Measurements from ENCODE around the gene HRNR. TPM values are rescaled to one million over a fixed set of nuclear protein-coding genes. Genes with fewer than 3 reads are reported as not detected.
"Not testable (repeated sequence)": the region's sequence is repeated elsewhere in the genome, so short reads cannot be mapped to it uniquely, and the experiment has no call there.

Gene HRNR
- total RNA-seq, 1 experiment from 2014 or later, result 0.03 TPM

DNA sequence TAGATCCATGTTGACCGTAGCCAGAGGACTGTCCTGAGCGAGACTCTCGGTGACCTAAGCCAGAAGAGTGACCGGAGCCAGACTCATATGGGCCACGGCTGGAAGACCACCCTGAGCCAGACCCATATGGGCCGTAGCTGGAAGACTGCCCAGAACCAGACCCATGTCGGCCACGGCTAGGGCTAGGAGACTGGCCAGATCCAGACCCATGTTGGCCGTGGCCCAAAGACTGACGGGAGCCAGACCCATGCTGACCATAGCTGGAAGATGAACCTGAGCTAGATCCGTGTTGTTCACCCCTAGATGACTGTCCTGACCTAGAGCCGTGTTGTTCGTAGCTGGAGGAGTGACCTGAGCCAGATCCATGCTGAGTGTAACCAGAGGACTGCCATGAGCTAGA lies 8.4 kb downstream of the HRNR start:
- H3K9me3 ChIP-seq (replicated peaks); H3K36me3 ChIP-seq; DNase-seq (ENCODE audit: low read depth in 1 of 2, low spot score in 2 of 2); H3K4me1 ChIP-seq (replicated peaks); H3K27me3 ChIP-seq (replicated peaks); H3K27ac ChIP-seq; H3K4me3 ChIP-seq: not testable (repeated sequence)

GRCh38 chr1:152214911-152215310 lies 9.1 kb downstream of the HRNR start:
- H3K4me3 ChIP-seq; H3K4me1 ChIP-seq (replicated peaks); H3K27me3 ChIP-seq (replicated peaks); H3K27ac ChIP-seq; DNase-seq (ENCODE audit: low read depth in 1 of 2, low spot score in 2 of 2); H3K9me3 ChIP-seq (replicated peaks); H3K36me3 ChIP-seq: not testable (repeated sequence)

- no peaks in the 10 kb centered on the region for H3K36me3 ChIP-seq
- H3K27ac ChIP-seq, result no peak overlapping the region
- H3K27me3 ChIP-seq (replicated peaks), result no peaks in the 10 kb centered on the region
- H3K4me3 ChIP-seq, result no peak overlapping the region
- DNase-seq (ENCODE audit: low read depth in 1 of 2, low spot score in 2 of 2), result no peak
- H3K9me3 ChIP-seq (replicated peaks), result no peaks in the 10 kb centered on the region
- no peaks in the 10 kb centered on the region for H3K4me1 ChIP-seq (replicated peaks)
These were observed 25.0 kb downstream of the HRNR start for GRCh38 chr1:152198982-152199381.

DNA sequence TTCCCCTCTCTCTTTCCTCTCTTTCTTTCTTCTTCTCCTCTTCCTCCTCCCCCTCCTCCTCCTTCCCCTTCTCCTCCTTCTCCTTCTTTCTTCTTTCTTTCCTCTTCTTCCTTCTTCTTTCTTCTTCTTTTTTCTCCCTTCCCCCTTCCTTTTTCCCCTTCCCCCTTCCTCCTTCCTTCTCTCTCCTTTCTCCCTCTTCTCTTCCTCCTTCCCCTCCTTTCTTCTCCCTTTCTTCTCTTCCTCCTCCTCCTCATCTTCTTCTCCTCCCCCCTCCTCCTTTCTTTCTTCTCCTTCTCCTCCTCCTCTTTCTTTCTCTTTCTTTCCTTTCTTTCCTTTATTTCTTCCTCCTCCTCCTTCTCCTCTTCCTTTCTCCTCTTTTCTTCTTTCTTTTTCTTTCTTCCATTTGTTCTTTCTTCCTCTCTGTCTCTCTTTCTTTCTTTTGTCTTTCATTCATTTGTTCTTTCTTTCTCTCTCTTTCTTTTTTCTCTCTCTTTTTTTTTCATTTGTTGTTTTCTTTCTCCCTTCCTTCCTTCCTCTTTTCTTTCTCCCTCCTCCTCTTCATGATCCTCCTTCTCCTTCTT lies 26.5 kb downstream of the HRNR start:
- Histone ChIP-seq H3K27ac (no peak overlapping the region), H3K4me3 (no peak overlapping the region), H3K9me3 (replicated peaks) (no peaks in the 10 kb centered on the region), H3K36me3 (no peaks in the 10 kb centered on the region), H3K4me1 (replicated peaks) (no peaks in the 10 kb centered on the region), H3K27me3 (replicated peaks) (no peaks in the 10 kb centered on the region)
- DNase-seq (ENCODE audit: low read depth in 1 of 2, low spot score in 2 of 2), result no peak

GRCh38 chr1:152191711-152192110 lies 32.3 kb downstream of the HRNR start:
- H3K4me1 ChIP-seq (replicated peaks), result peaks cover 12% of the 10 kb centered on the region
- H3K36me3 ChIP-seq, result no peaks in the 10 kb centered on the region
- DNase-seq (ENCODE audit: low read depth in 1 of 2, low spot score in 2 of 2), result no peak
- no peak overlapping the region for H3K27ac ChIP-seq
- H3K4me3 ChIP-seq, result no peak overlapping the region
- H3K9me3 ChIP-seq (replicated peaks), result no peaks in the 10 kb centered on the region
- no peaks in the 10 kb centered on the region for H3K27me3 ChIP-seq (replicated peaks)

- Histone ChIP-seq H3K27me3 (replicated peaks) (no peaks in the 10 kb centered on the region), H3K4me1 (replicated peaks) (peaks cover 12% of the 10 kb centered on the region), H3K27ac (no peak overlapping the region), H3K9me3 (replicated peaks) (no peaks in the 10 kb centered on the region), H3K36me3 (no peaks in the 10 kb centered on the region), H3K4me3 (no peak overlapping the region)
- no peak for DNase-seq (ENCODE audit: low read depth in 1 of 2, low spot score in 2 of 2)
These were observed 32.7 kb downstream of the HRNR start for GRCh38 chr1:152191260-152191659.

GRCh38 chr1:152190589-152190988 lies 33.4 kb downstream of the HRNR start:
- H3K9me3 ChIP-seq (replicated peaks), result no peaks in the 10 kb centered on the region
- no peak overlapping the region for H3K4me3 ChIP-seq

DNA sequence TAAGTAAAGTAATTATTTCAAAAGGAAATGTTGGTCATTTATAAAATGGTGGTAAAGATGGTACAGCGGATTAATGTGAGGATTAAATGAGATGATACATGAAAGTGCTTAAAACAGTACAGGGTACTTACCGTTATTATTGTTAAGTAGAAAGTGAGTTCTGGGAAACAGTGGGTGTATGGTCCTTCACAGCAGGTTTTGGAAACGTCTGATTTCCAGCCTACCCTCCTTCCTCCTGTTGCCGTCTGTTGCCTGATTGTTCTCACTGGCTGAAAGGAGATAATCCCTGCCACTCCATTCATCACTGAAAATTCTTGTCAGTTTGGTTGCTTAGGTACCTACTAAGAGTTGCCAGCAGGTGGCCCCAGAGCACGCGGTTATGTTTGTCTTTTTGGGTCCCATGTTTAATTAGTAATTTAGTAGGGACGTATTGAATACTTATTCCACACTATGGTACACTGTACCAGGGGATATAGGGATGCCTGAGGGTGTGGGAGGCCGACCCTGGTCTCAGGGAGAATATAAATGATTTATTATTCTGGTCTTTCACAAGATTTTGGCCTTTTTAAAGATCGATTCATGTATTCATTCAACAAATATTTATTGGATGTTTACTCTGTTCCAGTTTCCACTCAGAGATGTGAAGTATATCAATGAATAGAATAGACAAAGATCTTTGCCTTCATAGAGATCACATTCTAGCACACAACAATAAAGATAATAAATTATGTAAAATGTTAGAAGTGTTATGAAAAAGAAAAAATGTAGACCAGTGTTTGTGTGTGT lies 34.1 kb downstream of the HRNR start:
- Histone ChIP-seq H3K27ac (peak overlapping the region; percentile 46; the same call in 1 of the 2 replicates), H3K4me3 (peak overlapping the region; percentile 53), H3K36me3 (no peaks in the 10 kb centered on the region), H3K27me3 (replicated peaks) (no peaks in the 10 kb centered on the region), H3K9me3 (replicated peaks) (no peaks in the 10 kb centered on the region), H3K4me1 (replicated peaks) (peaks cover 12% of the 10 kb centered on the region)
- DNase-seq (ENCODE audit: low read depth in 1 of 2, low spot score in 2 of 2), result peak; percentile 61 to 71

More at GRCh38 chr1:152190589-152190988, 33.4 kb downstream of the HRNR start:
- no peaks in the 10 kb centered on the region for H3K27me3 ChIP-seq (replicated peaks)
- H3K36me3 ChIP-seq, result no peaks in the 10 kb centered on the region
- H3K4me1 ChIP-seq (replicated peaks), result peaks cover 12% of the 10 kb centered on the region
- no peak for DNase-seq (ENCODE audit: low read depth in 1 of 2, low spot score in 2 of 2)
- H3K27ac ChIP-seq, result no peak overlapping the region

DNA sequence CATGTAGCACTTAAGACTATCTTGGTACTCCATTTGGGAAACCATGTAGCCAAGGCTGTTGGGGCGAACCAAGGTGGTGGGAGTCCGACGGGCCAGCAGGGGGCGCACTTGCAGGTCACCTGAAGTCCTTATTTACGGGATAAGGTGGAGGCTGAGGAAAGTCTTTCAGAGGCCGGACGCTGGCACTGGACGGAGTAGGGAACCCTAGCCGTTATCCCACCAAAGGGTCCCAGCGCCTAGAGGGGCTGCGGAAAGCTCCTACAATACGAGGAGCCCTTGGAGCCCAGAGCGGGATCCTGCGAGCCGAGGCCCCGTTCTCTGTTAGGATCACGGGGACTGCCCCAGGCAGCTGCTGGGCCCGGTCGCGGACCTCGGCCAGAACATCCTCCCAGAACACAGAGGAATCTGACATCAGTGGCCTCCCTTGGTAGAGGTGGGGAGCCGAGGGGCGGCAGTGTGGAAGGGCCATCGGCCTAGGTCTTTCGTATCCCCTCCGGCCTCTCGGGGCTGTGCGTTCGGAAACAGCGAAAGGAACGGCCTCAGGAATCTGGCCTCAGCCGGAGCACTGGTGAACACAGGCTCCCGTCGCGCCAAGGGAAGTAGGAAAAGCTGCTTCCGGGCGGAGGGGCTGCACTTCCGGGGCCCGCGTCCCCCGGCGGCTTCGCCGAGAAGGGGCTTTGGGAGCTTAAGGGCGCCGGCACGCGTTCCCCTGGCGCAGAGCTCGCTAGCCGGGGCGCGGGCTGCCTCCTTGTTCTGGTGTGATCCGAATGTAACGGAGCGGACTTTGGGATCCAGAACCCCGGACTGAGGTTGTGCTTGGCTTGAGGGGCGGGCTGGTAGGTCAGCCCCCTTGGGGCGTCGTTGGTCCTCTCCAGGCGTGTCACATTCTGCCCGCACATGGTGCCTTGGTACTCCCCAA lies 35.1 kb downstream of the HRNR start:
- Histone ChIP-seq H3K9me3 (replicated peaks) (no peaks in the 10 kb centered on the region), H3K27me3 (replicated peaks) (no peaks in the 10 kb centered on the region), H3K4me3 (peak overlapping the region; percentile 53), H3K27ac (peak overlapping the region; percentile 46), H3K36me3 (no peaks in the 10 kb centered on the region), H3K4me1 (replicated peaks) (peaks cover 12% of the 10 kb centered on the region)
- DNase-seq (ENCODE audit: low read depth in 1 of 2, low spot score in 2 of 2), result peak; percentile 69 to 74

- DNase-seq (ENCODE audit: low read depth in 1 of 2, low spot score in 2 of 2), result no peak
- no peak overlapping the region for H3K27ac ChIP-seq
- no peak overlapping the region for H3K4me3 ChIP-seq
- H3K4me1 ChIP-seq (replicated peaks), result peaks cover 20% of the 10 kb centered on the region
- no peaks in the 10 kb centered on the region for H3K9me3 ChIP-seq (replicated peaks)
- no peaks in the 10 kb centered on the region for H3K27me3 ChIP-seq (replicated peaks)
- no peaks in the 10 kb centered on the region for H3K36me3 ChIP-seq
These were observed 37.3 kb downstream of the HRNR start for GRCh38 chr1:152186556-152187285.

DNA sequence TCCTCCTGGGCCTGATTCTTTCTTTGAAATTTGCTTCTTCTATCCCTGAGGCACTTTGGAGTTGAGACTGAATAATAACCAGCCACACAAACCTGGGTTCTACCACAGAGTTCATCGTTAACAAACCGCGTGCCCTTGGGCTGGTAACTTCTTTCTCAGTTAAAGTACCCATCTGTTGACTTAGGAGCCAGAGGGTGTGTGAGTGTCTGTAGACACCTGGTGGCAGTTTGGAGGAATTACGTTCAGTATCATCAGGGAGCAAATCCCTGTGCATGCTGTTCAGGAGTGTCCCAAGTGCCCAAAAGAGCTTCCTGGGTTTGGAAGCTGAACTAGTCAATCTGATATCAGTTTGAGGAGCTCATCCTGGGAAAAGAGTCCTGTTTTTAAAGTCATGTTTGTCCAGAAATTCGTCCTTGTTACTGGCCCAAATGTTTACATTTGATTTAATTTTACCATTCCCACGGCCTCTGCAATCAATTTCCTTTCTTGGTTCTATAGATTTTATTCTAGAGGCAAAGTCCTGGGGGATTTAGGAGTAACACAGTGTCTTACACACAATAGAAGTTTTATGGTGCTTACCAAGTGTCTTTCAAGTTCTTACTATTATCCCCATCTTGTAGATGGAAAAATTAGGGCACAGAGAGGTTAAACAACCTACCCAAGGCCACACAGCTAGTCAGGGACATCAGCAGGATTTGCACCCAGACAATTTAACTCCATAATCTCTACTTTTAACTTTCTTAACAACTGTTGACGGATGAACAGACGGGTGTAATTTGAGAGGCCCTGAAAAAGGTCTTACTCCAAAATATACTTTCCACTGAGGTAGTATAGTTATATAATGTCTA lies 38.2 kb downstream of the HRNR start:
- peak; percentile 36 to 50 for DNase-seq (ENCODE audit: low read depth in 1 of 2, low spot score in 2 of 2)
- H3K36me3 ChIP-seq, result no peaks in the 10 kb centered on the region
- no peak overlapping the region for H3K4me3 ChIP-seq
- H3K27me3 ChIP-seq (replicated peaks), result no peaks in the 10 kb centered on the region
- H3K27ac ChIP-seq, result no peak overlapping the region
- H3K4me1 ChIP-seq (replicated peaks), result peaks cover 20% of the 10 kb centered on the region
- H3K9me3 ChIP-seq (replicated peaks), result no peaks in the 10 kb centered on the region

DNA sequence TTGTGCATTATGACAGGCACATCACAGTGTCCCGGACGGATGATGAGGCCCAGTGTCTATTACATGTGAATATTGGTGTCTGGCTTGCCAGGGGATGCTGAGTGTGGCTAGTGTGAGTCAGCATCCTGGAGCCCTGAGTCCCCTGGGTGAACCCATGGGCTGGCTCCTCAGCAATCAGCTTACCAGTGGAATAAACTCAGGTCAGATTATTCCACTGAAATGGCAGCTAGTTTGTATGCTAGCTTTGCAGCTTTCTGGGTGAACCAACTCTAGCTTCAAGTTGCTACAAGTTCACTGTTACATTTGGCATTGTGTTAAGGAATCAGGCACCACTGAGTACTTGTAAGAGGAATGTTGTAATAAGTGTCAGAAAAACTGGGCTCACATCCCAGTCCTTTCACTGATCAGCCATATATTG lies 41.0 kb downstream of the HRNR start:
- no peaks in the 10 kb centered on the region for H3K27me3 ChIP-seq (replicated peaks)
- H3K9me3 ChIP-seq (replicated peaks), result no peaks in the 10 kb centered on the region
- peak in 1 of 2 experiments; percentile 47 for DNase-seq (ENCODE audit: low read depth in 1 of 2, low spot score in 2 of 2)
- H3K4me3 ChIP-seq, result no peak overlapping the region
- H3K27ac ChIP-seq, result no peak overlapping the region
- no peaks in the 10 kb centered on the region for H3K36me3 ChIP-seq
- peaks cover 8% of the 10 kb centered on the region for H3K4me1 ChIP-seq (replicated peaks)

DNA sequence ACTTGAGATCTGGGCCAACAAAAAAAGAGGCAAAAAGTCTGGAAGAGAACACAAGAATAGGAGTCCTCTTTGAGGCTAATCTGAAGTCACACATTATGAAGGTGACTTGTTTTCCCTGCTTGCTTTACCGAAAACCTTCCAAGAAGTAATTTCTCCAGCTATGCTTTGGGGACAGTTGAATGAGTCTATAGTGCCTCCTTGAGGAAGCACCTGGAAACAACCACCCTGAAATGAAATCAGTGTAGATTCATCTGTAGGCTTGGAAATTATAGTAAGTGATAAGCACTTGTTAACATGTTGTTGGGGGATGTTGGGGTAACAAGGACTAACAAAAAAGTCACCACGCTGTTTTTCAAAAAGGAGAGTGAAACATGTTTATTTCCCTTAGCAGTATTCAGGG lies 41.6 kb downstream of the HRNR start:
- DNase-seq (ENCODE audit: low read depth in 1 of 2, low spot score in 2 of 2), result no peak
- Histone ChIP-seq H3K27ac (no peak overlapping the region), H3K9me3 (replicated peaks) (no peaks in the 10 kb centered on the region), H3K4me3 (no peak overlapping the region), H3K36me3 (no peaks in the 10 kb centered on the region), H3K4me1 (replicated peaks) (peaks cover 8% of the 10 kb centered on the region), H3K27me3 (replicated peaks) (no peaks in the 10 kb centered on the region)

Measured in SJSA1 (cell line).